Fibroblast of the aortic adventitia (primary cell): ENCODE results near the gene NAPEPLD. TPM values are rescaled to one million over a fixed set of nuclear protein-coding genes. Genes with fewer than 3 reads are reported as not detected.
"Not testable (repeated sequence)": the region's sequence is repeated elsewhere in the genome, so short reads cannot be mapped to it uniquely, and the experiment has no call there.

Source experiments
- DNase-seq: peaks from one replicate; pipeline ENCODE4 v3.0.0-alpha.2; 2010; ENCODE audit warnings: low read depth
- H3K4me3 ChIP-seq: 2 replicates; pipeline ENCODE4 v1.5.1; 2011; ENCODE audit warnings: low read depth, mild to moderate bottlenecking, control low read depth, low read length, moderate library complexity
- total RNA-seq: library from RNA; depleted of rRNA; stranded (reverse); fragments of >200 nt; gene quantifications from 2 replicates; pipeline ENCODE4 v1.2.3, GENCODE V29; 2012; ENCODE audit warnings: low replicate concordance
- TF ChIP-seq, protein P1 (sequence below): IDR thresholded peaks from 2 replicates; pipeline ENCODE4 v1.5.1; 2011; ENCODE audit warnings: mild to moderate bottlenecking, low read length, control low read depth, inconsistent platforms; ENCODE audit not compliant: insufficient read depth

The NAPEPLD gene
- total RNA-seq, 1 donor, result 39.3 TPM

DNA sequence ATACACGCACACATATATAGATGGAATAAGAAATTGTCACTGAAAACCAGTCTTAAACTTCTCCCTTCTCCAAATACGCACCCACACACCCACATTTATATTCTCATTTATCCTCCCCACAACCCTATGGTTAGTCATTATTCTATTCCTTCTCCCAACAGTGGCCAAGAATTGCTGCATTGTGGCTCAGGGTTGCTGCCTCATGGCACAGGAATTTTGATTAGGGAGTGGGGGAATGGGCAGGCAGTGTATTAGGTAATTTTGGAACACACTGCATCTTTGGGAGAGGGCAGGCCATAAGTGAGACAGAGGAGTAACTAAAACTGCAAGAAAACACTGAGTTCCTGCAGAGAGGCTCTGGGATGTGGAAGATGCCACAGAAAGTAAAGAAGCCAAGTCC lies 35.7 kb downstream of the NAPEPLD start:
- peak; percentile 96 for DNase-seq
- no peak overlapping the region for H3K4me3 ChIP-seq
- TF ChIP-seq, protein P1, sequence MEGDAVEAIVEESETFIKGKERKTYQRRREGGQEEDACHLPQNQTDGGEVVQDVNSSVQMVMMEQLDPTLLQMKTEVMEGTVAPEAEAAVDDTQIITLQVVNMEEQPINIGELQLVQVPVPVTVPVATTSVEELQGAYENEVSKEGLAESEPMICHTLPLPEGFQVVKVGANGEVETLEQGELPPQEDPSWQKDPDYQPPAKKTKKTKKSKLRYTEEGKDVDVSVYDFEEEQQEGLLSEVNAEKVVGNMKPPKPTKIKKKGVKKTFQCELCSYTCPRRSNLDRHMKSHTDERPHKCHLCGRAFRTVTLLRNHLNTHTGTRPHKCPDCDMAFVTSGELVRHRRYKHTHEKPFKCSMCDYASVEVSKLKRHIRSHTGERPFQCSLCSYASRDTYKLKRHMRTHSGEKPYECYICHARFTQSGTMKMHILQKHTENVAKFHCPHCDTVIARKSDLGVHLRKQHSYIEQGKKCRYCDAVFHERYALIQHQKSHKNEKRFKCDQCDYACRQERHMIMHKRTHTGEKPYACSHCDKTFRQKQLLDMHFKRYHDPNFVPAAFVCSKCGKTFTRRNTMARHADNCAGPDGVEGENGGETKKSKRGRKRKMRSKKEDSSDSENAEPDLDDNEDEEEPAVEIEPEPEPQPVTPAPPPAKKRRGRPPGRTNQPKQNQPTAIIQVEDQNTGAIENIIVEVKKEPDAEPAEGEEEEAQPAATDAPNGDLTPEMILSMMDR, result no peak

GRCh38 chr7:103106703-103107070 lies 42.2 kb downstream of the NAPEPLD start:
- not testable (repeated sequence) for DNase-seq, H3K4me3 ChIP-seq

- DNase-seq, result no peak
- no peak overlapping the region for H3K4me3 ChIP-seq
- TF ChIP-seq, protein P1, result no peak
These were observed 42.7 kb downstream of the NAPEPLD start for GRCh38 chr7:103106005-103106702.

DNA sequence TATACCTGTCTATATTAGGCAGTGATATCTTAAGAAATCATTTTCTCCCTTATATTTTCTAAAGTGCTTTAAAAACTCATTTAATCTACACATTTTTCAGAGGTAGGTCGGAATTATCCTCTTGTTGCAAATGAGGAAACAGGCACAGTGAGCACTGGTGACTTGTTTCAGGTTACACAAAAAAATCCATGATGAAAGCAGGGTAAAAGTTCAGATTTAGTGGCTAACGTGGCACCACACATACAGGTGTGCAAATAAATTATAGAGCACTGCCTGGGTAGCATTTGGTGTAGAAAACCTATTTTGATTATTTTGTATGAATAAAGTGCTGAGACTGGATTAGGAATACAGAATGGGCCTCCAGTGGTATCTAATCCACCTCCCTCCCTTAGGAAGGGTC lies 47.4 kb downstream of the NAPEPLD start:
- DNase-seq, result no peak
- H3K4me3 ChIP-seq, result no peak overlapping the region

DNA sequence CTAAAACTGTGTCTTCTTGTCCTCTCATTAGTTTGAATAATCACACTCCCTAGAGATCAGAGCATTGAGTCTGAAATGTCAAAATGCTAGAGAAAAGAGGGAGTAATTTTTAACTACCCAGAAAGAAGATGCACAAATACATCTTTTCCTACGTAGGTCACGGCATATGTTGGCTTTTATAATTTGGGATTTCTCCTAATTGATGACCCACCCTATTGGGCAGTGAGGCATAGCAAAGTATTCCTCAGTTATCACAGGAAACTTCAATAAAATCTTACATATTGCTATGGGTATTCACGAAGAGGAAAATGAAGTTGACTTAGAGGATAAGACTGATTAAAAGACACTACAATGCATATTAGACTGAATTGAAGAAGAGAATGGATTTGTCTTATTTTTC lies 48.6 kb downstream of the NAPEPLD start:
- TF ChIP-seq, protein P1, result no peak
- DNase-seq, result no peak
- no peak overlapping the region for H3K4me3 ChIP-seq

More for the DNA sequence above, 47.4 kb downstream of the NAPEPLD start:
- TF ChIP-seq, protein P1, result no peak

DNA sequence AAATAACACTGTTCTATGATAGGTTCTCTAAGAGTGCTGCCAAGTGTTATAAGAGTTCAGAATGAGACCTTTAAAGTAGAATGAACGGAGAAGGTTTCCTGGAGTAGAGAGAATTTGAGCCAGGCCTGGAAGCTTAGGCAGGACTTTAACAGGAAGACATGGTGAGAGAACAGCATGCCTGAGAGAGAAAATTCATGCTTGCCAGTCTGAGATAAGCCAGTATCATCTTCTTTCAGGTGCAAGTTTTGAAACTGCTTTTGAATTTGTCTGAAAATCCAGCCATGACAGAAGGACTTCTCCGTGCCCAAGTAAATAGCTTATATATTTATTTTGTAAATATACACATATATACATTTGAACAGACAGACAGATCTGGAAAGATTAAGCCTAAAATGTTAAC lies 51.9 kb downstream of the NAPEPLD start:
- no peak for DNase-seq
- TF ChIP-seq, protein P1, result no peak
- no peak overlapping the region for H3K4me3 ChIP-seq

- not testable (repeated sequence) for DNase-seq, H3K4me3 ChIP-seq
These were observed 53.3 kb downstream of the NAPEPLD start for GRCh38 chr7:103095558-103095957.

GRCh38 chr7:103094102-103094501 lies 54.8 kb downstream of the NAPEPLD start:
- no peak overlapping the region for H3K4me3 ChIP-seq
- peak; percentile 22 for DNase-seq
- TF ChIP-seq, protein P1, result no peak
